Panc1 (cell line): ENCODE data around the gene TWSG1. TPM values are rescaled to one million over a fixed set of nuclear protein-coding genes. Genes with fewer than 3 reads are reported as not detected.

Source experiments
- ATAC-seq: fragments of 200-7000 bp; cut with Tn5 transposase; 2 replicates; pipeline ENCODE4 v1.9.1; 2020; ENCODE audit warnings: mild to moderate bottlenecking, moderate library complexity
- BruUV-seq: library from RNA; stranded (reverse); fragments of 400-500 nt; replicated peaks from 2 replicates; lab custom pipeline; 2021; lab: Mats Ljungman, UMichigan
- CTCF ChIA-PET: fragments of 300-600 bp; sonication (Branson Sonifier 250); formaldehyde crosslinking; loops from one replicate; lab custom pipeline; 2022; ENCODE audit warnings: antibody characterized with exemption; lab: Charles Lee
- POLR2A ChIA-PET: fragments of 300-600 bp; sonication (Branson Sonifier 250); formaldehyde crosslinking; loops from one replicate; lab custom pipeline; 2022; ENCODE audit warnings: antibody characterized with exemption; lab: Charles Lee
- DNase-seq: peaks from one replicate; pipeline ENCODE4 v3.0.0-alpha.2; 2010; ENCODE audit warnings: low read depth, low spot score
- H3K27ac ChIP-seq: 2 replicates; pipeline ENCODE4 v1.5.1; 2011; ENCODE audit warnings: mild to moderate bottlenecking, low read length, inconsistent platforms
- H3K27me3 ChIP-seq: fragments of 200-500 bp; sonication (Bioruptor generic); 2 replicates; pipeline ENCODE4 v1.6.0; 2014; ENCODE audit warnings: low read length, inconsistent platforms; ENCODE audit not compliant: control insufficient read depth, insufficient read depth
- H3K36me3 ChIP-seq: fragments of 200-500 bp; sonication (Bioruptor generic); 2 replicates; pipeline ENCODE4 v1.5.1; 2014; ENCODE audit warnings: inconsistent platforms, mild to moderate bottlenecking, low read length, moderate library complexity; ENCODE audit not compliant: control insufficient read depth, insufficient read depth
- H3K4me1 ChIP-seq: 2 replicates; pipeline ENCODE4 v1.5.1; 2011; ENCODE audit warnings: inconsistent platforms, mild to moderate bottlenecking, low read length, moderate library complexity; ENCODE audit not compliant: control insufficient read depth, insufficient read depth
- H3K4me3 ChIP-seq, 2 experiments: 2 replicates each; pipeline ENCODE4 v1.5.1; 2011 to 2012; ENCODE audit warnings: low read depth in 2 of 2, low read length in 2 of 2, mild to moderate bottlenecking in 2 of 2, inconsistent platforms in 1 of 2, moderate library complexity in 1 of 2
- H3K9me3 ChIP-seq: fragments of 200-500 bp; sonication (Bioruptor generic); 2 replicates; pipeline ENCODE4 v1.5.1; 2014; ENCODE audit warnings: low read depth, mild to moderate bottlenecking, inconsistent platforms, low read length, moderate library complexity; ENCODE audit not compliant: control insufficient read depth, insufficient read depth
- POLR2AphosphoS5 ChIP-seq: IDR thresholded peaks from 2 replicates; pipeline ENCODE4 v1.6.1; 2012; ENCODE audit warnings: mild to moderate bottlenecking, low read depth, low read length, moderate library complexity
- SIN3A ChIP-seq: IDR thresholded peaks from 2 replicates; pipeline ENCODE4 v1.6.1; 2012; ENCODE audit warnings: low read depth, mild to moderate bottlenecking, low read length, moderate library complexity, borderline replicate concordance; ENCODE audit not compliant: insufficient read depth
- TCF7L2 ChIP-seq: IDR thresholded peaks from 2 replicates; pipeline ENCODE4 v1.6.1; 2011; ENCODE audit warnings: mild to moderate bottlenecking, low read depth, low read length, inconsistent platforms
- in situ Hi-C: cut with HindIII; loops from 2 replicates; pipeline ENCODE4 v1.10.0; 2016; ENCODE audit warnings: low sequenced_read_pairs, low pct_unique_long_range_greater_than_20kb
- intact Hi-C: fragments of 100-400 bp; cut with micrococcal nuclease; formaldehyde crosslinking; loops from one replicate; pipeline ENCODE4 v1.10.0; 2022; ENCODE audit not compliant: unreplicated experiment
- total RNA-seq: library from RNA; stranded (reverse); gene quantifications from one replicate; pipeline ENCODE4 v1.2.1, GENCODE V29; 2021; ENCODE audit not compliant: unreplicated experiment
- TF ChIP-seq, protein P1 (sequence below): fragments of 450-650 bp; IDR thresholded peaks from 2 replicates; pipeline ENCODE4 v1.5.1; 2017; ENCODE audit warnings: mild to moderate bottlenecking
- TF ChIP-seq, protein P2 (sequence below), 2 experiments: IDR thresholded peaks; 2 replicates each; pipeline ENCODE4 v1.6.1; 2011 to 2012; ENCODE audit warnings: low read depth in 2 of 2, control low read depth in 1 of 2, low read length in 1 of 2, mild to moderate bottlenecking in 1 of 2, moderate library complexity in 1 of 2; ENCODE audit not compliant: insufficient read depth in 1 of 2

The TWSG1 gene
- total RNA-seq, 1 experiment from 2014 or later: 54.1 TPM

DNA sequence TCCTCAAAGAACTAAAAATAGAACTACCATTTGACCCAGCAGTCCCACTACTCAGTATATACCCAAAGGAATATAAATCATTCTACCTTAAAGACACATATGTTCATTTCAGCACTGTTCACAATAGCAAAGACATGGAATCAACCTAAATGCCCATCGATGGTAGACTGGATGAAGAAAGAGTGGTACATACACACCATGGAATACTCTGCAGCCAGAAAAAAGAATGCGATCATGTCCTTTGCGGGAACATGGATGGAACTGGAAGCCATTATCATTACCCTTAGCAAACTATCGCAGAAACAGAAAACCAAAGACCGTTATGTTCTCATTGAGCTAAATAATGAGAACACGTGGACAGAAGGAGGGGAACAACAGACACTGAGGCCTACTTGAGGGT is 44.5 kb downstream of the TWSG1 start:
- no peak for DNase-seq
- in situ Hi-C loops (no loop called here), intact Hi-C loops (no loop called here)
- H3K9me3 ChIP-seq: no peaks in the 10 kb centered on the region
- ATAC-seq: no peak
- ChIA-PET CTCF (no interaction called here), POLR2A (interaction anchor here (0.6 kb wide), 1 partner anchor 14 kb away, joined by 7 read pairs; no protein-coding TSS in a partner anchor)
- no peak overlapping the region for H3K4me3 ChIP-seq
- H3K4me1 ChIP-seq: no peaks in the 10 kb centered on the region
- no peak overlapping the region for H3K27ac ChIP-seq
- no peaks in the 10 kb centered on the region for H3K36me3 ChIP-seq
- H3K27me3 ChIP-seq: no peaks in the 10 kb centered on the region
- no TSS peak for BruUV-seq
- TF ChIP-seq, protein P1, sequence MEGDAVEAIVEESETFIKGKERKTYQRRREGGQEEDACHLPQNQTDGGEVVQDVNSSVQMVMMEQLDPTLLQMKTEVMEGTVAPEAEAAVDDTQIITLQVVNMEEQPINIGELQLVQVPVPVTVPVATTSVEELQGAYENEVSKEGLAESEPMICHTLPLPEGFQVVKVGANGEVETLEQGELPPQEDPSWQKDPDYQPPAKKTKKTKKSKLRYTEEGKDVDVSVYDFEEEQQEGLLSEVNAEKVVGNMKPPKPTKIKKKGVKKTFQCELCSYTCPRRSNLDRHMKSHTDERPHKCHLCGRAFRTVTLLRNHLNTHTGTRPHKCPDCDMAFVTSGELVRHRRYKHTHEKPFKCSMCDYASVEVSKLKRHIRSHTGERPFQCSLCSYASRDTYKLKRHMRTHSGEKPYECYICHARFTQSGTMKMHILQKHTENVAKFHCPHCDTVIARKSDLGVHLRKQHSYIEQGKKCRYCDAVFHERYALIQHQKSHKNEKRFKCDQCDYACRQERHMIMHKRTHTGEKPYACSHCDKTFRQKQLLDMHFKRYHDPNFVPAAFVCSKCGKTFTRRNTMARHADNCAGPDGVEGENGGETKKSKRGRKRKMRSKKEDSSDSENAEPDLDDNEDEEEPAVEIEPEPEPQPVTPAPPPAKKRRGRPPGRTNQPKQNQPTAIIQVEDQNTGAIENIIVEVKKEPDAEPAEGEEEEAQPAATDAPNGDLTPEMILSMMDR: no peak
- TF ChIP-seq, protein P2, sequence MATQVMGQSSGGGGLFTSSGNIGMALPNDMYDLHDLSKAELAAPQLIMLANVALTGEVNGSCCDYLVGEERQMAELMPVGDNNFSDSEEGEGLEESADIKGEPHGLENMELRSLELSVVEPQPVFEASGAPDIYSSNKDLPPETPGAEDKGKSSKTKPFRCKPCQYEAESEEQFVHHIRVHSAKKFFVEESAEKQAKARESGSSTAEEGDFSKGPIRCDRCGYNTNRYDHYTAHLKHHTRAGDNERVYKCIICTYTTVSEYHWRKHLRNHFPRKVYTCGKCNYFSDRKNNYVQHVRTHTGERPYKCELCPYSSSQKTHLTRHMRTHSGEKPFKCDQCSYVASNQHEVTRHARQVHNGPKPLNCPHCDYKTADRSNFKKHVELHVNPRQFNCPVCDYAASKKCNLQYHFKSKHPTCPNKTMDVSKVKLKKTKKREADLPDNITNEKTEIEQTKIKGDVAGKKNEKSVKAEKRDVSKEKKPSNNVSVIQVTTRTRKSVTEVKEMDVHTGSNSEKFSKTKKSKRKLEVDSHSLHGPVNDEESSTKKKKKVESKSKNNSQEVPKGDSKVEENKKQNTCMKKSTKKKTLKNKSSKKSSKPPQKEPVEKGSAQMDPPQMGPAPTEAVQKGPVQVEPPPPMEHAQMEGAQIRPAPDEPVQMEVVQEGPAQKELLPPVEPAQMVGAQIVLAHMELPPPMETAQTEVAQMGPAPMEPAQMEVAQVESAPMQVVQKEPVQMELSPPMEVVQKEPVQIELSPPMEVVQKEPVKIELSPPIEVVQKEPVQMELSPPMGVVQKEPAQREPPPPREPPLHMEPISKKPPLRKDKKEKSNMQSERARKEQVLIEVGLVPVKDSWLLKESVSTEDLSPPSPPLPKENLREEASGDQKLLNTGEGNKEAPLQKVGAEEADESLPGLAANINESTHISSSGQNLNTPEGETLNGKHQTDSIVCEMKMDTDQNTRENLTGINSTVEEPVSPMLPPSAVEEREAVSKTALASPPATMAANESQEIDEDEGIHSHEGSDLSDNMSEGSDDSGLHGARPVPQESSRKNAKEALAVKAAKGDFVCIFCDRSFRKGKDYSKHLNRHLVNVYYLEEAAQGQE (IDR thresholded peaks at IDR 0.05; ENCODE audit: insufficient read depth in 1 of 2, low read depth in 2 of 2, low read length in 1 of 2): no peak
- TF ChIP-seq TCF7L2 (no peak), SIN3A (no peak), POLR2AphosphoS5 (no peak)

DNA sequence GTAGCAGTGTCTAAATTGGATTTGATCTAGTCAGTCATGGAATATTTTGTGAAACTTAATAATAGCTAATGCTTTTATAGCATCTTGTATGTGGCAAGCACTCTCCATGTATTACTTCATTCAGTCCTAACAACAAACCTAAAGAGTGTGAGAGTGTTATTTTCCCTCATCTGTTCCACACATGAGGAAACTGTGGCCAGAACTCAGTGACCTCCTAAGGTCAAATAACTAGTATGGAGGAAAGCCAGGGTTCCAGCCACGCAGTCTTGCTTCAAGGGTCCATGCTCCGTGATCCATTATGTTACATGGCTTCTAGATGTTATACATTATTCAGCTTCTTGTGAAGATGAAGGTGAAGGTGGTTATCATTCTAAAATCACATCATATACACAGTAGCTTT is 45.5 kb downstream of the TWSG1 start:
- Histone ChIP-seq H3K36me3 (no peaks in the 10 kb centered on the region), H3K27me3 (no peaks in the 10 kb centered on the region), H3K9me3 (no peaks in the 10 kb centered on the region), H3K27ac (no peak overlapping the region), H3K4me1 (no peaks in the 10 kb centered on the region), H3K4me3 (no peak overlapping the region)
- ATAC-seq: no peak
- no TSS peak for BruUV-seq
- intact Hi-C loops (no loop called here), in situ Hi-C loops (no loop called here)
- no peak for DNase-seq
- CTCF ChIA-PET: no interaction called here
- POLR2A ChIA-PET: interaction anchor here (0.6 kb wide), 1 partner anchor 15 kb away, joined by 3 read pairs; no protein-coding TSS in a partner anchor
- no peak for TF ChIP-seq TCF7L2
- TF ChIP-seq, protein P2 (IDR thresholded peaks at IDR 0.05; ENCODE audit: insufficient read depth in 1 of 2, low read depth in 2 of 2, low read length in 1 of 2): no peak
- no peak for TF ChIP-seq SIN3A
- TF ChIP-seq, protein P1: no peak
- TF ChIP-seq POLR2AphosphoS5: no peak
